ENCODE data around the gene TRMT13. TPM values are rescaled to one million over a fixed set of nuclear protein-coding genes. Genes with fewer than 3 reads are reported as not detected.

Gene TRMT13
- total RNA-seq, 4 donors from 2014 or later, result 3.7 to 25.4 (median 16.7) TPM

GRCh38 chr1:100142343-100142742, 9.4 kb downstream of the TRMT13 start:
- no peaks in the 10 kb centered on the region for H3K27me3 ChIP-seq
- in situ Hi-C loops (cut with MboI; ENCODE audit: low pct_ligation_motif_present in 1 of 4, low pct_unique_long_range_greater_than_20kb in 1 of 4, low sequenced_read_pairs in 3 of 4), result loop anchor here in 1 of 4 donors (25.0 kb wide), 1 partner anchor 320 kb away; no protein-coding TSS in a partner anchor
- intact Hi-C loops (cut with DNase I; ENCODE audit: low total_unique reads), result no loop called here
- 83 to 84% methylated on average over 3 of the region's 3 CpGs for WGBS, 2 donors (ENCODE audit: low coverage in 1 of 2)
- DNase-seq, result no peak
- no peaks in the 10 kb centered on the region for H3K9me3 ChIP-seq
- no peak overlapping the region for H3K27ac ChIP-seq
- H3K36me3 ChIP-seq, result peaks cover 0 to 86% (median 36%) of the 10 kb centered on the region in 4 donors
- H3K4me1 ChIP-seq, result no peaks in the 10 kb centered on the region
- no peak overlapping the region for H3K4me3 ChIP-seq
- TF ChIP-seq CTCF (IDR thresholded peaks at IDR 0.05), result no peak
- TF ChIP-seq POLR2AphosphoS5 (IDR thresholded peaks at IDR 0.05), result no peak
- no peak for TF ChIP-seq EP300 (IDR thresholded peaks at IDR 0.05; ENCODE audit: low read depth)
- no peak for TF ChIP-seq POLR2A (IDR thresholded peaks at IDR 0.05)

GRCh38 chr1:100145116-100145515, 12.2 kb downstream of the TRMT13 start:
- TF ChIP-seq POLR2AphosphoS5 (IDR thresholded peaks at IDR 0.05) (no peak), EP300 (IDR thresholded peaks at IDR 0.05; ENCODE audit: low read depth) (no peak), CTCF (IDR thresholded peaks at IDR 0.05) (no peak), POLR2A (IDR thresholded peaks at IDR 0.05) (no peak)
- DNase-seq, result no peak
- Histone ChIP-seq H3K4me3 (no peak overlapping the region), H3K4me1 (no peaks in the 10 kb centered on the region), H3K27ac (no peak overlapping the region), H3K27me3 (no peaks in the 10 kb centered on the region), H3K9me3 (no peaks in the 10 kb centered on the region), H3K36me3 (peaks cover 0 to 72% (median 32%) of the 10 kb centered on the region in 4 donors)
- in situ Hi-C loops (cut with MboI; ENCODE audit: low pct_ligation_motif_present in 1 of 4, low pct_unique_long_range_greater_than_20kb in 1 of 4, low sequenced_read_pairs in 3 of 4), result loop anchor here in 1 of 4 donors (25.0 kb wide), 1 partner anchor 317 kb away; no protein-coding TSS in a partner anchor
- WGBS, 2 donors (ENCODE audit: low coverage in 1 of 2), result 86 to 93% methylated on average over 2 to 3 of the region's 3 CpGs
- intact Hi-C loops (cut with DNase I; ENCODE audit: low total_unique reads), result no loop called here

GRCh38 chr1:100146958-100147357, 14.0 kb downstream of the TRMT13 start:
- no peak for DNase-seq
- TF ChIP-seq EP300 (IDR thresholded peaks at IDR 0.05; ENCODE audit: low read depth), result no peak
- TF ChIP-seq POLR2A (IDR thresholded peaks at IDR 0.05), result no peak
- no peak for TF ChIP-seq POLR2AphosphoS5 (IDR thresholded peaks at IDR 0.05)
- TF ChIP-seq CTCF (IDR thresholded peaks at IDR 0.05), result no peak
- Histone ChIP-seq H3K27me3 (no peaks in the 10 kb centered on the region), H3K9me3 (no peaks in the 10 kb centered on the region), H3K36me3 (peaks cover 0 to 53% (median 24%) of the 10 kb centered on the region in 4 donors), H3K4me3 (no peak overlapping the region), H3K27ac (no peak overlapping the region), H3K4me1 (no peaks in the 10 kb centered on the region)
- WGBS, 2 donors (ENCODE audit: low coverage in 1 of 2), result 93 to 97% methylated on average over 1 of the region's 1 CpG
- in situ Hi-C loops (cut with MboI; ENCODE audit: low pct_ligation_motif_present in 1 of 4, low pct_unique_long_range_greater_than_20kb in 1 of 4, low sequenced_read_pairs in 3 of 4), result loop anchor here in 1 of 4 donors (25.0 kb wide), 1 partner anchor 315 kb away; no protein-coding TSS in a partner anchor
- intact Hi-C loops (cut with DNase I; ENCODE audit: low total_unique reads), result no loop called here

- WGBS, 2 donors (ENCODE audit: low coverage in 1 of 2), result 93 to 94% methylated on average over 4 of the region's 4 CpGs
- H3K27ac ChIP-seq, result no peak overlapping the region
- no peaks in the 10 kb centered on the region for H3K9me3 ChIP-seq
- H3K36me3 ChIP-seq, result peaks cover 0 to 52% (median 24%) of the 10 kb centered on the region in 4 donors
- H3K27me3 ChIP-seq, result no peaks in the 10 kb centered on the region
- no peak for DNase-seq
- intact Hi-C loops (cut with DNase I; ENCODE audit: low total_unique reads), result no loop called here
- H3K4me1 ChIP-seq, result no peaks in the 10 kb centered on the region
- H3K4me3 ChIP-seq, result no peak overlapping the region
- no peak for TF ChIP-seq CTCF (IDR thresholded peaks at IDR 0.05)
- TF ChIP-seq POLR2AphosphoS5 (IDR thresholded peaks at IDR 0.05), result no peak
- no peak for TF ChIP-seq EP300 (IDR thresholded peaks at IDR 0.05; ENCODE audit: low read depth)
- TF ChIP-seq POLR2A (IDR thresholded peaks at IDR 0.05), result no peak
- in situ Hi-C loops (cut with MboI; ENCODE audit: low pct_ligation_motif_present in 1 of 4, low pct_unique_long_range_greater_than_20kb in 1 of 4, low sequenced_read_pairs in 3 of 4), result loop anchor here in 1 of 4 donors (25.0 kb wide), 1 partner anchor 314 kb away; no protein-coding TSS in a partner anchor
Measured at GRCh38 chr1:100147875-100148274, 14.9 kb downstream of the TRMT13 start.

All from transverse colon (tissue), 4 donors.